Uterine smooth muscle cell (primary cell): Measurements from ENCODE around the gene CIDEC. TPM values are rescaled to one million over a fixed set of nuclear protein-coding genes. Genes with fewer than 3 reads are reported as not detected.

Experiments
- total RNA-seq: library from RNA; depleted of rRNA; stranded (reverse); fragments of >200 nt; gene quantifications from 2 replicates; pipeline ENCODE4 v1.2.3, GENCODE V29; 2014

The CIDEC gene, protein sequence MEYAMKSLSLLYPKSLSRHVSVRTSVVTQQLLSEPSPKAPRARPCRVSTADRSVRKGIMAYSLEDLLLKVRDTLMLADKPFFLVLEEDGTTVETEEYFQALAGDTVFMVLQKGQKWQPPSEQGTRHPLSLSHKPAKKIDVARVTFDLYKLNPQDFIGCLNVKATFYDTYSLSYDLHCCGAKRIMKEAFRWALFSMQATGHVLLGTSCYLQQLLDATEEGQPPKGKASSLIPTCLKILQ
- 0.12 TPM in 1 of 2 replicates, not detected in the other for total RNA-seq

DNA sequence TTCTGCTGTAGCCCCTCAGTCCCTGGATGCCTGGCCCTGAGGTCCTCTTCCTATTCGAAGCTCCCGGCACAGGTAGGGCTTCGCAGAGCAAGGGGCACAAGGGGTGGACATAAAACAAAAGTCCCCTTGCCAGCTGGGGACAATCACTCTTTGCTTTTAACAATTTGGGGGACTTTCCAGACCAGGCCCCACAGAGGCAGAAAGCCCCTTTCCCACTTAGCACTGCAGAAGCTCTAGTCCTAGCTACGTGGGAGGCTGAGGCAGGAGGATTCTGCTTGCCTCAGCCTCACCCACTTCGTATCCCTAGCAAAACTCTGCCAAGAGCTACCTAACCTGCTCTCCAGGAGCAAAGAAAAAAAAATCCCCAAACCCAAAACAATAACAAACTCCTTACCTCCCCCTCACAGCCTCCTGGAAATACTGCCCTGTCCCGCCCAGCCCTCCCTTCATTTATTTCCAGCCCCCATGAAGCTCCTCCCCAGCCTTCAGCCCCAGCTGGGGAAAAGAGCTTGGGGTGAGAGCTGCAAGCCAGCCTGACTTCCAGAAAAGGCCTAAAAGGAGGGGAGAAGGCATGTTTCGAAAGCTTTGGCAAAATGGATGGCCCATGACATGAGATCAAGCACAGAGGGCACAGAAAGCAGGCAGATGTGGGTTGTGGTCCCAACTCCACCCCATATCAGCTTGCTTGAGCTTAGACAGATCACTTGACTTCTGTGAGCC, at the start of gene CIDEC:
TSS of gene CIDEC (minus strand) at position 424 of the 720 bp plus-strand sequence. CDS start 1,767 bp downstream, outside the sequence.

DNA sequence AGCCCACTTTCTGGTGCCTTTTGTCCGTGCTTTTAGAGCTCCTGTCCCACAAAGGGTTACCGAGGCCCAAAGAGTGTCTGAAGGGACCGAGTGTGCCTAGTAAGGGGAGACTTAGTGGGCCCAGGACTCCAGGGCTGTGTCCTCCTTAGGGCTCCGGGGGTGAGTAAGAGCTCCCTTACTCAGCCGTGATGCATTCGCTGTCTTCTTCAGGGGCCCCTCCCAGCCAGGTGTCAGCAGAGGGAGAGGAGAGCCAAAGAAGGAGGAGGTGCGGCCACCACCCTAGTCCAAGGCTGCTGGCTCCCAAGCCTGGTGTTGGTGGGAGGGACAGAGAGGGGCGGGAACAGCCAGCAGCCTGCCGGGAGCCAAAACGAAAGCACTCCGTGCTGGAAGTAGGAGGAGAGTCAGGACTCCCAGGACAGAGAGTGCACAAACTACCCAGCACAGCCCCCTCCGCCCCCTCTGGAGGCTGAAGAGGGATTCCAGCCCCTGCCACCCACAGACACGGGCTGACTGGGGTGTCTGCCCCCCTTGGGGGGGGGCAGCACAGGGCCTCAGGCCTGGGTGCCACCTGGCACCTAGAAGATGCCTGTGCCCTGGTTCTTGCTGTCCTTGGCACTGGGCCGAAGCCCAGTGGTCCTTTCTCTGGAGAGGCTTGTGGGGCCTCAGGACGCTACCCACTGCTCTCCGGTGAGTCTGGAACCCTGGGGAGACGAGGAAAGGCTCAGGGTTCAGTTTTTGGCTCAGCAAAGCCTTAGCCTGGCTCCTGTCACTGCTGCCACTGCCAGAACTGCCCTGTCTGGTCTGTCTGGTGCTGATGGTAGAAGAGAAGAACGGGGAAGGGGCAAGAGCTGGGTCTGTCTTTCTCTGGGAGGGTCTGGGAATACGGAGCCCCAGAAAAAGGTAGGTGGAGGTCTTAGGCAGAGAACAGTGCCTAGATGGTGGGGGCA, 37.0 kb upstream of the CIDEC start, which contains the start of gene IL17RC:
TSS of gene IL17RC (plus strand) at position 365 of the 947 bp plus-strand sequence. CDS start at position 583, 218 bp downstream.

DNA sequence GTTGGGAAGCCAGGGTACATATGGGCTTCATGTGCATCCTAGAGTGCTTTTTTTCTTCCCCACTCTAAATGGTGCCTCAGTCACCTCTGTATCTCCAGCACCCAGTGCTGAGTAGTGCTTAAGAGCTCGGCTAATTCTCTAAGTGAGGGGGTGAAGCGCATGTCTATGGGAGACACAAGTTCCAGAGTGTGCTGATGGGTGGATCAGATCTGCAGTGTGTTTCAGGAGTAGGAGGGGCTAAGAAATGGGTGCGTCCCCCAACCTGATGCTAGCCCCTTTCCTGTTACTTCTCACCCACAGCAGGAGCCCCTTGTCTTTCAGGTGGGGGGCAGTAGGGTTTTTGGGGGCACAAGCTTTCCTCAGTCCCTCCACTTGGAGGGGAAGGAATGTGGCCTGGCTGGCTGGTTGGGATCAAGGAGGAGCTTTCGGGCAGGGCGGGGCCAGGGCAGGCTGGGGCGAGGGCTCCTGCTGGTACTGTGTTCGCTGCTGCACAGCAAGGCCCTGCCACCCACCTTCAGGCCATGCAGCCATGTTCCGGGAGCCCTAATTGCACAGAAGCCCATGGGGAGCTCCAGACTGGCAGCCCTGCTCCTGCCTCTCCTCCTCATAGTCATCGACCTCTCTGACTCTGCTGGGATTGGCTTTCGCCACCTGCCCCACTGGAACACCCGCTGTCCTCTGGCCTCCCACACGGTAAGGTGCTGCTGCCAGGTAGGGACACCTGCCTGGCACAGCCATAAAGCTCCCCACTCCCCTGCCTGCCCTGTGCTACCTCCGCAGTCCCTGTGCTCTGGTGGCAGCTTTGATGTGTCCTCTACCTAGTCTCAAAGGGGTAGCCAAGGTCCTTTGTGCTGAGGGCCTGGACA, 22.6 kb upstream of the CIDEC start, which contains the start of gene IL17RE:
TSS of gene IL17RE (plus strand) at position 477 of the 866 bp plus-strand sequence. CDS start at position 562, 85 bp downstream.

DNA sequence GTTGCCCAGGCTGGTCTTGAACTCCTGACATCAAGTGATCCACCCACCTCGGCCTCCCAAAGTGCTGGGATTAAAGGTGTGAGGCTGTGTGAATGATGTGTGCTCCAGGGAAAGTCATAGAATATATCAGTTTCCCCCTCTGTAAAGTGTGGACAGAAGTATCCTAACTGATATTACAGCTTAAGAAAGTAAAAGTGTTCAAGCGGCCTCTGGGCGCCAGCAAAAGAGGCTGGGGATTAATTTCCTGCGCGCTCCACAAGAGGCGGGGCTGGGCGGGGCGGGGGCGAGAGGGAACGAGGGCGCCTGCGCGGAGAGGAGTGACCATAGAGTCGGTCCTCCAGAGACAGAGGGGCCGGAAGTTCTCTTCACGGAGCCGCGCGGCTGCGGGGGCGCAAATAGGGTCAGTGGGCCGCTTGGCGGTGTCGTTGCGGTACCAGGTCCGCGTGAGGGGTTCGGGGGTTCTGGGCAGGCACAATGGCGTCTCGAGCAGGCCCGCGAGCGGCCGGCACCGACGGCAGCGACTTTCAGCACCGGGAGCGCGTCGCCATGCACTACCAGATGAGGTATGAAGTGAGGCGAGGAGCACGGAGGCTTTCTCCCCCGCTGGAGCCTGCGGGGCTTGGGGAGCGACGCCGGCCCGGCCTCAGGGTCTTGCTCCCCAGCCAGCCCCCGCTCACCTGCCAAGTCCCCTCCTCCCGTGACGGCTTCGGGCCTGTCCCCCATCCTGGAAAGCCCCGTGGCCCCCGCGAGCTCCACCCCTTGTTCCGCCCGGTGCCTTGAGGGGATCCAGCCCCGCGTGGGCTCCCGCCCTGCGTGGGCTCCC, 10.4 kb upstream of the CIDEC start, which contains the start of gene JAGN1:
TSS of gene JAGN1 (plus strand) at position 362 of the 823 bp plus-strand sequence. CDS start at position 475, 113 bp downstream.

DNA sequence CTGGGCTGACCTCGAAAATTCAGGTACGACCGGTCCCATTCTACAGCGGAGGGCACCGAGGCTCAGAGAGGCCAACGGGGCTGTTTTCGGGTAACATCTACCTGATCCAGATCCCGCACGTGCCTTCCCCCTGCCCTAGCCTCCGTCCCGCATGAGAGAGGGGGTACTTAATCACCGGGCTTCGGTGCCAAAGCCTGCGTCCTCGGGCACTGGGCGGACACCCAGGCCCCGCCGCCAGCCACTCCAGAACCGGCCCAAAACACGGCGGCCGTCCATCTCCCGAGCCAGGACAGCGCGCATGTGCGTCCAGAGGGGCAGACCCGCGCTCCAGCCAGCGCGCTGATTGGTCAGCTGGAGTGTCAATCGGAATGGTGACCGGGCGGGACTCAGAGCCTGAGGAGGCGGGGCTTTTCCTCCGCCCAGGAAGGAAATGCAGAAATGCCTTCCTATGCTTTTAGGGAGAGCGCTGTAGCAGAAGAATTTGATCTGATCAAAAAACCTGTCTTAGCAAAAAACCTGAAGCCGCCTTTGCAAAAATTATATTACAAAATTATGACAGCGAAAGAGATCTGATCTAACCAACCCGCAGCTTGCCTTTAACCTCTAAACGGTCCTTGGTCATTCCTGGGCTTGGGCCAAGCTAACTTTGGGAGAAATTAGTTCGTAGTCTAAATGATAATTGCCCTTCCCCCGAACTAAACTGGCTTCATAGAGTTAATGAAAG, 36.2 kb downstream of the CIDEC start, which contains the start of gene RPUSD3:
TSS of gene RPUSD3 (minus strand) at position 294 of the 724 bp plus-strand sequence. CDS start at position 276, 18 bp downstream.

Other genes with a start within 250 kb of the CIDEC start
- gene MTMR14, start 230.7 kb downstream of the CIDEC start, total RNA-seq: 40.6 and 49.8 TPM in 2 replicates
- not detected in 2 replicates for gene CPNE9, start 176.4 kb downstream of the CIDEC start, total RNA-seq
- gene BRPF1, start 148.5 kb downstream of the CIDEC start, total RNA-seq: 17.4 and 19.8 TPM in 2 replicates
- 15.9 and 19.8 TPM in 2 replicates for gene OGG1, start 130.3 kb downstream of the CIDEC start, total RNA-seq
- 66.6 and 86.2 TPM in 2 replicates for gene CAMK1, start 110.3 kb downstream of the CIDEC start, total RNA-seq
- 71.8 and 81.4 TPM in 2 replicates for gene TADA3, start 87.8 kb downstream of the CIDEC start, total RNA-seq
- gene ARPC4, start 87.2 kb downstream of the CIDEC start, total RNA-seq: 196 and 267 TPM in 2 replicates
- gene TTLL3, start 70.0 kb downstream of the CIDEC start, total RNA-seq: 15.2 and 28.2 TPM in 2 replicates
- 32.5 and 36.2 TPM in 2 replicates for gene RPUSD3, start 36.2 kb downstream of the CIDEC start, total RNA-seq
- gene JAGN1, start 10.4 kb upstream of the CIDEC start, total RNA-seq: 31.5 and 40.1 TPM in 2 replicates
- 0.62 and 2.0 TPM in 2 replicates for gene IL17RE, start 22.6 kb upstream of the CIDEC start, total RNA-seq
- gene IL17RC, start 36.8 kb upstream of the CIDEC start, total RNA-seq: 43.3 and 43.7 TPM in 2 replicates
- 20.6 and 69.7 TPM in 2 replicates for gene CRELD1, start 53.6 kb upstream of the CIDEC start, total RNA-seq
- gene PRRT3, start 72.2 kb upstream of the CIDEC start, total RNA-seq: 1.3 and 2.1 TPM in 2 replicates
- gene EMC3, start 106.6 kb upstream of the CIDEC start, total RNA-seq: 46.3 and 46.7 TPM in 2 replicates
- gene FANCD2, start 146.2 kb upstream of the CIDEC start, total RNA-seq: 9.6 and 43.9 TPM in 2 replicates
- not detected in 2 replicates for gene FANCD2OS, start 228.0 kb upstream of the CIDEC start, total RNA-seq
- gene BRK1, start 235.4 kb upstream of the CIDEC start, total RNA-seq: 83.0 and 109 TPM in 2 replicates